H1 (cell line): ENCODE results near the gene CACNA1B. TPM values are rescaled to one million over a fixed set of nuclear protein-coding genes. Genes with fewer than 3 reads are reported as not detected.

Experiments used
- BACH1 ChIP-seq: IDR thresholded peaks from 2 replicates; pipeline ENCODE4 v1.6.1; 2012; ENCODE audit warnings: low read length, improper control_type of control experiment
- BCL11A ChIP-seq, 2 experiments: IDR thresholded peaks; one replicate each; pipeline ENCODE4 v1.6.1; 2011; ENCODE audit warnings: low read depth in 2 of 2, low read length in 2 of 2, mild to moderate bottlenecking in 2 of 2
- CBX8 ChIP-seq: fragments of 300-800, 300-1000 bp; sonication (generic); IDR thresholded peaks from 2 replicates; pipeline ENCODE4 v1.7.1; 2016; ENCODE audit warnings: low read depth, low read length, borderline replicate concordance
- CHD7 ChIP-seq: fragments of 300-600 bp; sonication (generic); IDR thresholded peaks from 2 replicates; pipeline ENCODE4 v1.7.1; 2012; ENCODE audit warnings: low read length, moderate library complexity, mild to moderate bottlenecking, inconsistent platforms; ENCODE audit not compliant: insufficient replicate concordance
- EGR1 ChIP-seq: IDR thresholded peaks from 2 replicates; pipeline ENCODE4 v1.6.1; 2011; ENCODE audit warnings: low read depth, low read length, borderline replicate concordance
- KDM1A ChIP-seq: fragments of 200-600, 300-600 bp; sonication (generic); IDR thresholded peaks from 2 replicates; pipeline ENCODE4 v1.7.1; 2016; ENCODE audit warnings: mild to moderate bottlenecking, low read length, borderline replicate concordance
- RAD21 ChIP-seq, 2 experiments: IDR thresholded peaks in 1 of 2; conservative IDR thresholded peaks in 1 of 2; 2 replicates each; pipeline ENCODE4 v1.6.1; 2011; ENCODE audit warnings: low read depth in 2 of 2, low read length in 2 of 2, improper control_type of control experiment in 1 of 2, inconsistent platforms in 1 of 2, mild to moderate bottlenecking in 1 of 2, moderate library complexity in 1 of 2
- RBBP5 ChIP-seq: IDR thresholded peaks from 2 replicates; pipeline ENCODE4 v1.7.1; 2012; ENCODE audit warnings: low read depth, mild to moderate bottlenecking, inconsistent platforms, low read length, moderate library complexity, borderline replicate concordance
- SP2 ChIP-seq: IDR thresholded peaks from 2 replicates; pipeline ENCODE4 v1.6.1; 2012; ENCODE audit warnings: mild to moderate bottlenecking, low read length, inconsistent platforms
- SP4 ChIP-seq: IDR thresholded peaks from 2 replicates; pipeline ENCODE4 v1.6.1; 2012; ENCODE audit warnings: low read length, inconsistent platforms
- polyA plus RNA-seq, 7 experiments: library from polyadenylated mRNA; depleted of rRNA in 3 of 7; stranded (reverse) in 5 of 7; unstranded in 2 of 7; fragments of >200 nt in 5 of 7; fragments of 200-250 nt in 2 of 7; gene quantifications; 1 replicate in 5 of 7; 2 replicates in 1 of 7; 4 replicates in 1 of 7; pipeline versions ENCODE4 v1.2.1 to v1.2.3, GENCODE V29; 2011 to 2013; ENCODE audit warnings: missing spikeins in 2 of 7, mixed read lengths in 2 of 7
- total RNA-seq: library from RNA; stranded (reverse); fragmentation: NEBNext Ultra II Directional; extraction: Animal tissue kit (Norgen Biotek cat#: 25700); gene quantifications from 2 replicates; pipeline ENCODE4 v1.2.1, GENCODE V29; 2021

Gene CACNA1B
- total and polyA plus RNA-seq, 2 of the 8 experiments (the other 6 are each of a cell fraction or from before 2014, with no cell fraction given) = 1.5 to 5.7 TPM

GRCh38 chr9:138063033-138063432 is 185.5 kb downstream of the CACNA1B start (continued):
- no peak for TF ChIP-seq BACH1
- TF ChIP-seq KDM1A = no peak
- no peak for TF ChIP-seq RAD21 (IDR thresholded peaks at IDR 0.05 in 1 of 2, conservative IDR thresholded peaks at IDR 0.05 in 1 of 2; ENCODE audit: low read depth in 2 of 2, low read length in 2 of 2)
- TF ChIP-seq EGR1 = no peak
- no peak for TF ChIP-seq SP4
- TF ChIP-seq CHD7 = no peak
- TF ChIP-seq RBBP5 = no peak
- no peak for TF ChIP-seq CBX8
- TF ChIP-seq SP2 = no peak
- TF ChIP-seq BCL11A (IDR thresholded peaks at IDR 0.05; ENCODE audit: low read depth in 2 of 2, low read length in 2 of 2) = no peak
- TF ChIP-seq, all 59 proteins: peak for 0
